ENCODE results near the gene MYCBPAP.

GRCh38 chr17:50570528-50570927, 62.3 kb downstream of the MYCBPAP start:
- no peak for TF ChIP-seq CTCF (conservative IDR thresholded peaks at IDR 0.05; ENCODE audit: low read depth, low read length)
- no peak for TF ChIP-seq EZH2 (IDR thresholded peaks at IDR 0.05; ENCODE audit: low read length, unreplicated experiment)

Data from PC-3 (cell line).